ENCODE measurements around the gene KCNG2. TPM values are rescaled to one million over a fixed set of nuclear protein-coding genes. Genes with fewer than 3 reads are reported as not detected.

Gene KCNG2
- polyA plus RNA-seq, 1 of the 3 experiments (the other 2 are of a cell fraction) = not detected

- no peaks in the 10 kb centered on the region for H3K36me3 ChIP-seq (replicated peaks in 1 of 2; ENCODE audit: control insufficient read depth in 1 of 2, insufficient read depth in 2 of 2, low read length in 1 of 2)
- H3K4me3 ChIP-seq (ENCODE audit: low read depth in 2 of 2, low read length in 1 of 2) = no peak overlapping the region
- H3K27me3 ChIP-seq (ENCODE audit: insufficient read depth) = peaks cover 49% of the 10 kb centered on the region
- ChIA-PET POLR2A (no interaction called here), CTCF (no interaction called here)
- H2AFZ ChIP-seq (ENCODE audit: low read depth) = no peak overlapping the region
- H3F3A ChIP-seq (replicated peaks; ENCODE audit: insufficient read depth) = no peaks in the 10 kb centered on the region
- TF ChIP-seq USF1 (IDR thresholded peaks at IDR 0.05; ENCODE audit: borderline replicate concordance, low read depth) = no peak
- H3K4me2 ChIP-seq = no peak overlapping the region
- H3K9ac ChIP-seq = no peak overlapping the region
- H3K79me2 ChIP-seq (ENCODE audit: insufficient read depth) = no peaks in the 10 kb centered on the region
- H4K20me1 ChIP-seq (ENCODE audit: insufficient read depth) = no peaks in the 10 kb centered on the region
- no peak overlapping the region for H3K27ac ChIP-seq (ENCODE audit: low read depth in 2 of 2, low read length in 1 of 2)
- no peak for DNase-seq
- no peaks in the 10 kb centered on the region; a peak in 1 of 4 replicates for H3K4me1 ChIP-seq (ENCODE audit: control insufficient read depth in 1 of 2, insufficient read depth in 2 of 2, low read depth in 1 of 2, low read length in 1 of 2)
- no peaks in the 10 kb centered on the region for H3K9me3 ChIP-seq
- WGBS (ENCODE audit: low lambda C conversion rate) = 60% methylated on average over 20 of the region's 20 CpGs
- no peaks in the 10 kb centered on the region for H3K9me2 ChIP-seq
Measured at GRCh38 chr18:79878741-79879378, 81.1 kb downstream of the KCNG2 start.

DNA sequence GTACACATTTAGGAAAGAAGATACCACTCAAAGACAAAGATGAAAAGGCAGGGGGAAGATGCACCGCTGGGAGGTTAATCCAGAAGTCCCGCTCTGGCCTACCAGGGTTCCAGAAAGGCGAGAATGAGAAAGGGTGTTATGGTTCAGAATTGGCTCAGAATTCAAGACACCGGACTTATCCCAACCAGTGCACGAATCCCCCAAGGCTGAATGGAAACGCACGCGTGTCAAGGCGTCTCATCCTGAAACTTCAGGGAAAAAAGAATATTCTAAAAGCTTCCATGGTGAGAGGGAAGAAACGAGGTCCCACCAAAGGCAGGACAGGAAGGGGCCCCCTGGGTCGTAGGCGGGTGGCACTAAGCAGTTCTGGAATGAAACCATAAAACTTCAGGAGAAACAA is 81.8 kb downstream of the KCNG2 start:
- WGBS (ENCODE audit: low lambda C conversion rate) = 45% methylated on average over 12 of the region's 12 CpGs
- Histone ChIP-seq H2AFZ (ENCODE audit: low read depth) (no peak overlapping the region), H3K9ac (no peak overlapping the region), H4K20me1 (ENCODE audit: insufficient read depth) (no peaks in the 10 kb centered on the region), H3K36me3 (replicated peaks in 1 of 2; ENCODE audit: control insufficient read depth in 1 of 2, insufficient read depth in 2 of 2, low read length in 1 of 2) (no peaks in the 10 kb centered on the region), H3K9me2 (no peaks in the 10 kb centered on the region), H3K4me1 (ENCODE audit: control insufficient read depth in 1 of 2, insufficient read depth in 2 of 2, low read depth in 1 of 2, low read length in 1 of 2) (no peaks in the 10 kb centered on the region; a peak in 1 of 4 replicates), H3F3A (replicated peaks; ENCODE audit: insufficient read depth) (no peaks in the 10 kb centered on the region), H3K9me3 (no peaks in the 10 kb centered on the region), H3K4me3 (ENCODE audit: low read depth in 2 of 2, low read length in 1 of 2) (no peak overlapping the region), H3K27ac (ENCODE audit: low read depth in 2 of 2, low read length in 1 of 2) (no peak overlapping the region), H3K27me3 (ENCODE audit: insufficient read depth) (peaks cover 42% of the 10 kb centered on the region), H3K4me2 (no peak overlapping the region), H3K79me2 (ENCODE audit: insufficient read depth) (no peaks in the 10 kb centered on the region)
- ChIA-PET CTCF (no interaction called here), POLR2A (no interaction called here)
- no peak for TF ChIP-seq RXRA (IDR thresholded peaks at IDR 0.05; ENCODE audit: borderline replicate concordance, low read depth)
- no peak for DNase-seq

GRCh38 chr18:79881695-79882094 is 84.0 kb downstream of the KCNG2 start:
- no peak overlapping the region for H3K4me2 ChIP-seq
- no peaks in the 10 kb centered on the region; a peak in 1 of 4 replicates for H3K4me1 ChIP-seq (ENCODE audit: control insufficient read depth in 1 of 2, insufficient read depth in 2 of 2, low read depth in 1 of 2, low read length in 1 of 2)
- H3K9ac ChIP-seq = no peak overlapping the region
- WGBS (ENCODE audit: low lambda C conversion rate) = 38% methylated on average over 11 of the region's 11 CpGs
- no peaks in the 10 kb centered on the region for H3K36me3 ChIP-seq (replicated peaks in 1 of 2; ENCODE audit: control insufficient read depth in 1 of 2, insufficient read depth in 2 of 2, low read length in 1 of 2)
- no peaks in the 10 kb centered on the region for H4K20me1 ChIP-seq (ENCODE audit: insufficient read depth)
- ChIA-PET POLR2A (no interaction called here), CTCF (no interaction called here)
- H3K27ac ChIP-seq (ENCODE audit: low read depth in 2 of 2, low read length in 1 of 2) = no peak overlapping the region
- H3F3A ChIP-seq (replicated peaks; ENCODE audit: insufficient read depth) = no peaks in the 10 kb centered on the region
- TF ChIP-seq POLR2AphosphoS5 (IDR thresholded peaks at IDR 0.05; ENCODE audit: low read depth, low read length) (no peak), FOXM1 (IDR thresholded peaks at IDR 0.05; ENCODE audit: low read depth) (no peak), ELF1 (IDR thresholded peaks at IDR 0.05) (no peak), SMC3 (IDR thresholded peaks at IDR 0.05; ENCODE audit: low read depth, low read length) (no peak), ZBTB33 (IDR thresholded peaks at IDR 0.05; ENCODE audit: borderline replicate concordance, low read depth) (no peak), RFX5 (IDR thresholded peaks at IDR 0.05; ENCODE audit: low read length) (no peak), MAX (IDR thresholded peaks at IDR 0.05; ENCODE audit: low read depth) (no peak), GATA2 (CRISPR knock-in tag; IDR thresholded peaks at IDR 0.05) (no peak)
- TF ChIP-seq, protein P1, sequence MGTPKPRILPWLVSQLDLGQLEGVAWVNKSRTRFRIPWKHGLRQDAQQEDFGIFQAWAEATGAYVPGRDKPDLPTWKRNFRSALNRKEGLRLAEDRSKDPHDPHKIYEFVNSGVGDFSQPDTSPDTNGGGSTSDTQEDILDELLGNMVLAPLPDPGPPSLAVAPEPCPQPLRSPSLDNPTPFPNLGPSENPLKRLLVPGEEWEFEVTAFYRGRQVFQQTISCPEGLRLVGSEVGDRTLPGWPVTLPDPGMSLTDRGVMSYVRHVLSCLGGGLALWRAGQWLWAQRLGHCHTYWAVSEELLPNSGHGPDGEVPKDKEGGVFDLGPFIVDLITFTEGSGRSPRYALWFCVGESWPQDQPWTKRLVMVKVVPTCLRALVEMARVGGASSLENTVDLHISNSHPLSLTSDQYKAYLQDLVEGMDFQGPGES (IDR thresholded peaks at IDR 0.05; ENCODE audit: low read depth, low read length) = no peak
- H3K4me3 ChIP-seq (ENCODE audit: low read depth in 2 of 2, low read length in 1 of 2) = no peak overlapping the region
- H3K27me3 ChIP-seq (ENCODE audit: insufficient read depth) = peaks cover 26% of the 10 kb centered on the region; the same call in 1 of the 2 replicates
- no peaks in the 10 kb centered on the region for H3K9me3 ChIP-seq
- DNase-seq = no peak
- no peaks in the 10 kb centered on the region for H3K9me2 ChIP-seq
- no peaks in the 10 kb centered on the region for H3K79me2 ChIP-seq (ENCODE audit: insufficient read depth)
- H2AFZ ChIP-seq (ENCODE audit: low read depth) = no peak overlapping the region

Measured in SK-N-SH (cell line).